Measurements from ENCODE around the gene TRAF3.

The TRAF3 gene

DNA sequence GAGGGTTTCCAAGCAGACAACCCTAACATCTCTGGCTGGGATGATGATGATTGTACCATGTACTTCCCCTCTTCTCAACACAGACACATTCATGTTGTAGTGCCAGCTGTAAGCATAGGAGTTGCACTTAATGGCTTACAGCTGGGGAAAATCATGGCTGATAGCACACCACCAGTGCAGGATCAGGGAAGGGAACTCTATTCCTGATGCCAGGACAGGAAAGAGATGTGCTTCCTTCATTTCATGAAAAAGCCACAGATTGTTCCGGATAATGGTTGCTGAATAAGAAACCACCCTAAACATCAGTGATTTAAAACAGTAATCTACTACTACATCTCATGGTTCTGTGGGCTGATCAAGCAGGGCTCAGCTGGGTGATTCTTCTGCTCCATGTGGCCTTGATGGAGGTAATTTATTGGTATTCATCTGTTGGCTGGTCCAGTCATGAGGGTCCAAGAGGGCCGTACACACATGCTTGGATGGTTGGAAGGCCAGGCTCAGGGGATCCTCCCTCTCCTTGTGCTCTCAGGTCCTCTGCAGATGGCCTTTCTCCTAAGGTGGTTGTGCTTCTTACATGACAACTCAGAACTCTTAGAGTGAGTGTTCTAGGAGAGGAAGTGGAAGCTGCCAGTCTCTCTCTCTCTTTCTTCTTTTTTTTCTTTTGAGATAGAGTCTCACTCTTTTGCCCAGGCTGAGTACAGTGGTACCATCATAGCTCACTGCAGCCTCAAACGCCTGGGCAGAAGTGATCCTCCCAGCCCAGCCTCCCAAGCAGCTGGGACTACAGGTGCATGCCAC lies 16.5 kb downstream of the TRAF3 start:
- Histone ChIP-seq H3K36me3 (ENCODE audit: control insufficient read depth, insufficient read depth, low read length) (no peaks in the 10 kb centered on the region), H3K27ac (ENCODE audit: insufficient read depth, low read depth, low read length, poor library complexity, severe bottlenecking) (no peak overlapping the region), H3K27me3 (ENCODE audit: control insufficient read depth, insufficient read depth, low read length, poor library complexity, severe bottlenecking) (no peaks in the 10 kb centered on the region), H3K9me3 (ENCODE audit: control insufficient read depth, low read length) (no peaks in the 10 kb centered on the region), H3K4me1 (ENCODE audit: control insufficient read depth, insufficient read depth, low read length) (no peaks in the 10 kb centered on the region), H3K4me3 (ENCODE audit: insufficient read depth, low read depth, low read length) (no peak overlapping the region)
- WGBS, 2 experiments = 94% methylated on average over 3 of the region's 3 CpGs

DNA sequence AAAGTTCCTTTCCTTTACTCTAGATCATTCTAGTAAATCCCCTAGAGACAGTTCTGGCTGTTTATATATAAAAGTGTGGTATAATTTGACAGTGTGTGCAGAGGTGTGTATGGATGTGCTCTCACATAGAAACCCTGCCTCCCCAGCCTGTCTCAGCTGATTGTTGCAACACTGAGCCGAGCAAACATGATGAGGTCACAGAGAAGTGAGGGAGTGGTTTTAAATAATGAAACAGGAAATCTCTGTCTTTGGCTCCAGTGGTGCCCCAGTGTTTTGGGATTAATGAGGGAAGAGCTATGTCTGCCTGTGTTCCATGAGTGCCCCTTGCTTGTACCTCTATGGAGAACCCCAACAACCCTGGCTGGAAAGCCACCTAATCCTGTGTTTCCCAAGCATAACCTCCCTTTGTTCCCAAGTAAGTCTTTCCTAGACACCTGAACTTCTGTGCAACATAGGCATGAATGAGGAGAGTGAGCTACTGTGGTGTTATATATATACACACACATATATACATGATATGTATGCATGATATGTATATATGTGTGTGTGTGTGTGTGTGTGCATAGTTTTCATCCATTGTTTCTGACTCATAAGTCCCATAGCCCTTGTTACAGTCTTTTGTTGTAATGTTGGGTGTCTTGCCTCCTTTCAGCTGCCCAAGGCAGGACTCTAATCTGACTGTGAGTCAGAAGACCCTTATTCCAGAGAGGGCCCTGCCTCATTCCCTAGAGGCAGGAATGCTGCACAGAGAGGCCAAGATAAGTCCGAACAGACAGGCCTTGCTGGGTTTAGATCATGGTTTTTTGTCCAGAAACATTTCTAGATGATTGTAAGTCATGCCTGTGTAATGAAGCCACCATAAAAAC lies 18.0 kb downstream of the TRAF3 start:
- WGBS, 2 experiments = 77 to 83% methylated on average over 2 of the region's 2 CpGs
- no peaks in the 10 kb centered on the region for H3K27me3 ChIP-seq (ENCODE audit: control insufficient read depth, insufficient read depth, low read length, poor library complexity, severe bottlenecking)
- H3K4me3 ChIP-seq (ENCODE audit: insufficient read depth, low read depth, low read length) = no peak overlapping the region
- H3K36me3 ChIP-seq (ENCODE audit: control insufficient read depth, insufficient read depth, low read length) = no peaks in the 10 kb centered on the region
- no peaks in the 10 kb centered on the region for H3K9me3 ChIP-seq (ENCODE audit: control insufficient read depth, low read length)
- no peak overlapping the region for H3K27ac ChIP-seq (ENCODE audit: insufficient read depth, low read depth, low read length, poor library complexity, severe bottlenecking)
- H3K4me1 ChIP-seq (ENCODE audit: control insufficient read depth, insufficient read depth, low read length) = no peaks in the 10 kb centered on the region

DNA sequence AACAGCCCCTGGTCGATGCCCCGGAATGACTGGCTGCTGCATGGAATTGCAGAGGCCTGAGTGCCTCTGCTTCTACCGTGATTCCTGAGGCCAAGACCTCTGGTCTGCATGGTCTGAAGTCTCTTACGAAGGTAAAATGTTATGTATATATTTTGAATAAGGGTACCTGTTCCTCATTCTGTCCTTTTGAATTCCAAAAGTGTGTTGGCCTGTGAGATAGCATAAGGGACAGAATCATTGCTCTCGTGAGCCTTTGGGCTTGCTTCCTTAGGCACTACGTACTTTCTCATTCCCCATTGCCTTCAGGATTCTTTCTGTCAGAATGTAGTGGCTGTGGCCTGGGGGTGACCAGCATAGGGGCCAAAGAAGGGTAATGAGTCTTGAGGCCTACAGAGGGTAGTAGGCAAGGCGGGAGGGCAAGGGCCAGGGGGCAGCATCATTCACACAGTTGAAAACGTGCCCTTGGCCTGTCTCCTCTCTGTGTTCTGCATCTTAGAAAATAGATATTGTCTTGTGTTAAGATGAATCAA lies 19.5 kb downstream of the TRAF3 start:
- Histone ChIP-seq H3K4me1 (ENCODE audit: control insufficient read depth, insufficient read depth, low read length) (no peaks in the 10 kb centered on the region), H3K9me3 (ENCODE audit: control insufficient read depth, low read length) (no peaks in the 10 kb centered on the region), H3K36me3 (ENCODE audit: control insufficient read depth, insufficient read depth, low read length) (no peaks in the 10 kb centered on the region), H3K4me3 (ENCODE audit: insufficient read depth, low read depth, low read length) (no peak overlapping the region), H3K27ac (ENCODE audit: insufficient read depth, low read depth, low read length, poor library complexity, severe bottlenecking) (no peak overlapping the region), H3K27me3 (ENCODE audit: control insufficient read depth, insufficient read depth, low read length, poor library complexity, severe bottlenecking) (no peaks in the 10 kb centered on the region)
- WGBS, 2 experiments = 87 to 88% methylated on average over 8 of the region's 8 CpGs

DNA sequence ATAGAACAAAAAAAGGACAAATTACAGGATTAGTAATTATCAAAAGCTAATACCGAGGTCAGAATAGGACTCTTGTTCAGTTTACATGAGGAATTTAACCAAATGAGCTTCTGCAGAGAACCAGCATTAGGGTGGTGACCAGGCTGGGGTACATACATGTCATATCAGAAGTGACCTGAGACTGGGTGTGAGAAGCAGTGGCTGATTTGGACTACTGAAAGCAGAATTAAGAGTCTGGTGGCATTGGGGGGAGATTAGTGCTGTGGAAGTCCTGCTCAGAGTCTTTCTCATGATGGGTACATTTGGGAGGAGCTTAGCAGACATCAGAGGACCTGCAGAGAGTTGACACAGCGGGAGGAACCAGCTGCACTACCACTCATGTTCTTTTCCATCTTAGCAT lies 21.7 kb downstream of the TRAF3 start:
- Histone ChIP-seq H3K4me3 (ENCODE audit: insufficient read depth, low read depth, low read length) (no peak overlapping the region), H3K27me3 (ENCODE audit: control insufficient read depth, insufficient read depth, low read length, poor library complexity, severe bottlenecking) (no peaks in the 10 kb centered on the region), H3K4me1 (ENCODE audit: control insufficient read depth, insufficient read depth, low read length) (no peaks in the 10 kb centered on the region), H3K27ac (ENCODE audit: insufficient read depth, low read depth, low read length, poor library complexity, severe bottlenecking) (no peak overlapping the region), H3K9me3 (ENCODE audit: control insufficient read depth, low read length) (no peaks in the 10 kb centered on the region), H3K36me3 (ENCODE audit: control insufficient read depth, insufficient read depth, low read length) (no peaks in the 10 kb centered on the region)
- 89 to 95% methylated on average over 2 of the region's 2 CpGs for WGBS, 2 experiments

DNA sequence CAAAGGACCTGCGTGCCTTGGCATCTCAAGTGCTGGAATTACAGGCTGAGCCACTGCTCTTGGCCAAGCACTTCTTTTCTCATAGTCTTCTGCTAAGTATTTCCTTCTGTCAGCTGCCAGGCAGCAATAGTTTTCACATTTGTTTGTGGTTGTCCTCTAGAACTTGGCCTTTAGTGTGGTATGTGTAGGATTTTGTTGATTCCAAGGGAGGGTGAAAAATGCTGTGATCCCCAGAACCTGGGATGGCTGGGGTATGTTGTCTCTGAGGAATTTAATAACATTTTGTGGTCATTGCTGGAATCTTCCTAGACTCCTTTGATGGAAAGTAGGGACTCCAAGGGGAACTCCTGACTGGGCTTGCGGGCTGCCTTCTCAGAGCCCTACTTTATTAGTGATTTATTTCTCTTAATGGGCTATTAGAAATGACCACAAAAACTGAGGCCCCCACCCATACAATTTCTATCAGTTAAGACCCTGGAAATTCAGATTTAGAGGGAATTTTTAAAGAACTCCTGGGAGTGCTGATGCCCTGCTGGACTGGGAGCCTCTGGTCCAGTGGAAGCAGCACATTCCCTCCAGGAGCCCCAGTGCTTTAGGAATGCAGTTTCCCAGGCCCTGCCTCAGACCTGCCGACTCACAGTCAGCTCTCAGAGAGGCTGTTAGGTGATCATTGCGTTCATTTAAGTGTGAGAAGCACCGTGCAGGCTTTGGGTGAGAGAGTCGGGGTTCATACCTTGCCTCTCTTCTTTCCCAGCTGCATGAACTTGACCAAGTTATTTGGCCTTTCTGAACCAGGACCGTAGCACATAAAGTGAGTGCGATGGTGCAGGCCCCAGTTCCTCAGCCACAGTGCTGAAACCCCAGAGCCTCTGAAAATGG lies 22.7 kb downstream of the TRAF3 start:
- Histone ChIP-seq H3K27me3 (ENCODE audit: control insufficient read depth, insufficient read depth, low read length, poor library complexity, severe bottlenecking) (no peaks in the 10 kb centered on the region), H3K4me3 (ENCODE audit: insufficient read depth, low read depth, low read length) (no peak overlapping the region), H3K36me3 (ENCODE audit: control insufficient read depth, insufficient read depth, low read length) (no peaks in the 10 kb centered on the region), H3K27ac (ENCODE audit: insufficient read depth, low read depth, low read length, poor library complexity, severe bottlenecking) (no peak overlapping the region), H3K9me3 (ENCODE audit: control insufficient read depth, low read length) (no peaks in the 10 kb centered on the region), H3K4me1 (ENCODE audit: control insufficient read depth, insufficient read depth, low read length) (no peaks in the 10 kb centered on the region)
- 88 to 93% methylated on average over 7 to 8 of the region's 8 CpGs for WGBS, 2 experiments

DNA sequence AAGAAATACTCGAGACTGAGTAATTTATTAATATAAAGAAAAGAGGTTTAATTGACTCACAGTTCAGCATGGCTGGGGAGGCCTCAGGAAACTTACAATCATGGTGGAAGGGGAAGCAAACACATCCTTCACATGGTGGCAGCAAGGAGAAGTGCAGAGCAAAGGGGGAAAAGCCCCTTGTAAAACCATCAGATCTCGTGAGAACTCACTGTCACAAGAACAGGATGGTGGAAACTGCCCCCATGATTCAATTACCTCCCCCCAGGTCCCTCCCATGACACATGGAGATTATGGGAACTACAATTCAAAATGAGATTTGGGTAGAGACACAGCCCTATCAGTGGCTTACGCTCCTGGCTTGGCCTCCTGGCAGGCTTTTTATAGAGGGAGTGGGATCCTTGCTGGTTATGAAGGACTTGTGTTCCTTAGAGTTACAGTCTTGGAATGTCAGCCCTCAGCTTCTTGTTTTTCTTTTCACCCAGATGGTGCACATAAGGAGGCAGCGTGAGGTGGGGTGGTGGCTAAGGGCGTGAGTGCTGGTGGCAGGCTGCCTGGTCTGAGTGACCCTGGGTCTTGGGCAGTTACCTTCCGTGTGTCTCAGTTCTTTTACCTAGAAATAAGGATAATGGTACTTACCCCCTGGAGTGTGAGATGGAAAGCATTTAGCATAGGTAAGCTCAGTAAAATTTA lies 25.7 kb downstream of the TRAF3 start:
- Histone ChIP-seq H3K9me3 (ENCODE audit: control insufficient read depth, low read length) (no peaks in the 10 kb centered on the region), H3K27ac (ENCODE audit: insufficient read depth, low read depth, low read length, poor library complexity, severe bottlenecking) (no peak overlapping the region), H3K4me1 (ENCODE audit: control insufficient read depth, insufficient read depth, low read length) (no peaks in the 10 kb centered on the region), H3K4me3 (ENCODE audit: insufficient read depth, low read depth, low read length) (no peak overlapping the region), H3K36me3 (ENCODE audit: control insufficient read depth, insufficient read depth, low read length) (no peaks in the 10 kb centered on the region), H3K27me3 (ENCODE audit: control insufficient read depth, insufficient read depth, low read length, poor library complexity, severe bottlenecking) (no peaks in the 10 kb centered on the region)
- 93 to 94% methylated on average over 6 of the region's 6 CpGs for WGBS, 2 experiments

DNA sequence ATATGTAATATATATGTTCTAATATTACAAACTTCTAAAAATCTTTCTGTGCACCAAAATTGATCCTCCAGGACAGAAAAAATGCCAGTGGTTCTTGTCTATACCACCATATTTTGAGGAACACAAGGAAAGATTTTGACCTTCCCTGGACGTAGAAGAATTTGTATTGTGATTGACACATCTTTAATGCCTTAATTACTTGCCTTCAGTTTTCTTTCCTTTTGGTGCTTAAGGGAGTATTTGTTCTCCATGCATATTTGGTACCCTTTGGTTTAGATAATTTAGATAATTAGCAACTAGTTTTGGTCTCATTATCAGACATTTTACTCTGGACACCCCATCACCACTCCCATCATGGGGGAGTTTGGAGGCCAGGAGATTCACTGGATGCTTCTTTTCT lies 27.6 kb downstream of the TRAF3 start:
- no peaks in the 10 kb centered on the region for H3K27me3 ChIP-seq (ENCODE audit: control insufficient read depth, insufficient read depth, low read length, poor library complexity, severe bottlenecking)
- no peaks in the 10 kb centered on the region for H3K4me1 ChIP-seq (ENCODE audit: control insufficient read depth, insufficient read depth, low read length)
- no peaks in the 10 kb centered on the region for H3K9me3 ChIP-seq (ENCODE audit: control insufficient read depth, low read length)
- H3K27ac ChIP-seq (ENCODE audit: insufficient read depth, low read depth, low read length, poor library complexity, severe bottlenecking) = no peak overlapping the region
- no peaks in the 10 kb centered on the region for H3K36me3 ChIP-seq (ENCODE audit: control insufficient read depth, insufficient read depth, low read length)
- H3K4me3 ChIP-seq (ENCODE audit: insufficient read depth, low read depth, low read length) = no peak overlapping the region
- WGBS, 2 experiments = 93 to 100% methylated on average over 1 of the region's 1 CpG

DNA sequence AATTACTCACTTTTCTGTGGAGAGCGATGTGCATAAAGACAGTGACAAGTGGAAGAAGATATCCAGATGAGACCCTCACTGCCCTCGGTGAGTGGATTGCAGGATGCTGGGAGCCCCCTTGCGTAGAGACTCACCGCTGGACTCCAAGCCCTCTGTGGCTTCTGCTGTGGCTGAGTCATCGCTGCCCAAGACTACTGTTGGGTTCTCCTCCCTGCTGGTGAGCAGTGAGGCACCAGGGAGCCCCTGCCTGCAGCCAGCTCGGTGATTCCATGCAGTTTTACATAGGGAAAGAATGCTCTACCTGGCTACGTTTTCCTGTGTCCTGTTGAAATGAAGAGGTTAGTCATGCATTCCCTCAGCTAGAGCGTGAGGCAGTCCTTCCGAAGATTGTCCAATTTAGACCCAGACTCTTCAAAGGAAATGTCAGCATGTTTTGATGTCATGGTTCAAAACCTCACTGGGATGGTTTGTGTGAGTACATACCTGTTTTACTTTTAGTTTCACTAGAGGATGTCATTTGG lies 28.2 kb downstream of the TRAF3 start:
- WGBS, 2 experiments = 70 to 75% methylated on average over 9 of the region's 9 CpGs
- H3K36me3 ChIP-seq (ENCODE audit: control insufficient read depth, insufficient read depth, low read length) = no peaks in the 10 kb centered on the region
- no peaks in the 10 kb centered on the region for H3K27me3 ChIP-seq (ENCODE audit: control insufficient read depth, insufficient read depth, low read length, poor library complexity, severe bottlenecking)
- no peak overlapping the region for H3K4me3 ChIP-seq (ENCODE audit: insufficient read depth, low read depth, low read length)
- no peak overlapping the region for H3K27ac ChIP-seq (ENCODE audit: insufficient read depth, low read depth, low read length, poor library complexity, severe bottlenecking)
- no peaks in the 10 kb centered on the region for H3K4me1 ChIP-seq (ENCODE audit: control insufficient read depth, insufficient read depth, low read length)
- no peaks in the 10 kb centered on the region for H3K9me3 ChIP-seq (ENCODE audit: control insufficient read depth, low read length)

DNA sequence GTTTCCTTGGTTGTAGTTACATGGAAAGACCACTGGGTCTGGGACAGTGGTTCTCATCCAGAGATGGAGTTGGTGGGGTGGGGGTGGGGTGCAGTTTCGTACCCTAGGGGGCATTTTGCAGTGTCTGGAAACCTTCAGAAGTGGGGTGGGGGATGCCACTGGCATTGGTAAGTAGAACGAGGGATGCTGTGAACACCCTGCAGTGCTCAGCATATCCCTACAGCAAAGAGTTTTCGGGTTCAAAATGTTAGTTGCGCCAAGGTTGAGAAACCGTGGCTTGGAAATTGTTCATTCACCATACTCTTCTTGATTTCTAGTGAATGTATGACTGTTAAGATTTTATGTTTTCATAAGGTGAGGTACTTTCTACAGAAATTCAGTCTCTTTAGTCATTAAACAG lies 28.7 kb downstream of the TRAF3 start:
- WGBS, 2 experiments = 93 to 94% methylated on average over 5 of the region's 5 CpGs
- no peaks in the 10 kb centered on the region for H3K4me1 ChIP-seq (ENCODE audit: control insufficient read depth, insufficient read depth, low read length)
- no peak overlapping the region for H3K27ac ChIP-seq (ENCODE audit: insufficient read depth, low read depth, low read length, poor library complexity, severe bottlenecking)

More for the DNA sequence above, 28.7 kb downstream of the TRAF3 start:
- Histone ChIP-seq H3K27me3 (ENCODE audit: control insufficient read depth, insufficient read depth, low read length, poor library complexity, severe bottlenecking) (no peaks in the 10 kb centered on the region), H3K36me3 (ENCODE audit: control insufficient read depth, insufficient read depth, low read length) (no peaks in the 10 kb centered on the region), H3K9me3 (ENCODE audit: control insufficient read depth, low read length) (no peaks in the 10 kb centered on the region), H3K4me3 (ENCODE audit: insufficient read depth, low read depth, low read length) (no peak overlapping the region)
